Parathyroid adenoma (tissue), 2 donors: ENCODE results near the gene ADARB2.

Experiments
- H2AFZ ChIP-seq: fragments of 300-600 bp; sonication (generic); one replicate; pipeline ENCODE4 v1.7.0; 2017; ENCODE audit warnings: antibody characterized with exemption, mild to moderate bottlenecking
- H3K27ac ChIP-seq: fragments of 300-600 bp; sonication (generic); one replicate; pipeline ENCODE4 v1.7.0; 2017
- H3K27me3 ChIP-seq: fragments of 300-600 bp; sonication (generic); one replicate; pipeline ENCODE4 v1.7.0; 2017; ENCODE audit warnings: low read length; ENCODE audit not compliant: control insufficient read depth, insufficient read depth
- H3K36me3 ChIP-seq: fragments of 300-600 bp; sonication (generic); one replicate; pipeline ENCODE4 v1.7.0; 2017; ENCODE audit warnings: low read length; ENCODE audit not compliant: control insufficient read depth, insufficient read depth
- H3K4me1 ChIP-seq: fragments of 300-600 bp; sonication (generic); one replicate; pipeline ENCODE4 v1.7.0; 2017; ENCODE audit warnings: control low read depth
- H3K4me2 ChIP-seq: fragments of 300-600 bp; sonication (generic); one replicate; pipeline ENCODE4 v1.7.0; 2017; ENCODE audit warnings: low read length
- H3K4me3 ChIP-seq: fragments of 300-600 bp; sonication (generic); one replicate; pipeline ENCODE4 v1.7.0; 2017; ENCODE audit warnings: low read depth, low read length
- H3K79me2 ChIP-seq: fragments of 300-600 bp; sonication (generic); one replicate; pipeline ENCODE4 v1.7.0; 2017; ENCODE audit warnings: control low read depth
- H3K9ac ChIP-seq: fragments of 300-600 bp; sonication (generic); one replicate; pipeline ENCODE4 v1.7.0; 2017; ENCODE audit warnings: mild to moderate bottlenecking
- H3K9me3 ChIP-seq: fragments of 300-600 bp; sonication (generic); one replicate; pipeline ENCODE4 v1.7.0; 2017; ENCODE audit warnings: low read length; ENCODE audit not compliant: control insufficient read depth
- TF ChIP-seq, protein P1 (sequence below): fragments of 300-600 bp; sonication (generic); IDR thresholded peaks from one replicate; pipeline ENCODE4 v1.7.0; 2017; ENCODE audit warnings: antibody characterized with exemption, mild to moderate bottlenecking
- donor health status: primary hyperparathyroidism.

ADARB2 gene

DNA sequence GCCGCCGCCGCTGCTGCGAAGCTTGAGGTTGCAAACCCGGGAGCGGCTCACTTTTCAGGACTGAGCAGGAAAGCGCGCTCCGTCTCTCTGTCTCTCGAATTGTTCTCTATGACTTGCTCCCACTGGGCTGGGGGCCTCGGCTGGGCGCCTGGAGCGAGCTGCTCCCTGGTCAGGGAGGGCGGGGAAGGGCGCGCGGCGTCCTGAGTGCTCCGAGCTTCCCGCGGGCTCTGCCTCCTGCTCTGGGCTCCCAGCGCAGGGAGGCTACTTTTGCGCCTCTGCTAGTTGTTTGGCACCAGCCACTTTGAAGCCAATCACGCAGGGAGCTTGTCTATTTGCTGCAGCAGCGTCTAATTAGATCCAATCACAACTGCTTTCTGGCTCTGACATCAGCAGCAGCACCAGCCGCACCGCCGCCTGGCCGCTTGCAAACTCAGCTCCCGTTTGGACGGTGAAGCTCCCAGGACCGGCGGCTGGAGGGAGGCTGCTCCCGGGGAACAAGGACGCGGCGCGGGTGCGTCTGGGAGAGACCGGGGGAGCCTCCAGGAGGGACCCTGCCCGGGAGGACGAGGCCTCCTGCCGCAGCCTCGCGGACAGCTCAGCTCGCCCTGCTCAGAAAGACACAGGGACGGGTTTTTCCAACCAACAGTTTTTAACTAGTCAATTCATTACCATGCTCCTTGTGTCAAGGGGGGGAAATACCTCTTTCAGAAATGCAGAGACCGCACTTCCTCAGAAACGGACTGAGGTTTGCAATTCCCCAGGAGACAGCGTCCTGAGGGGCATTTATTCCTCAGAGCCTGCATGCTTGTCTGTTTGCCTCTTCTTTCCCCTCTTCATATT lies at the start of gene ADARB2:
Gene ADARB2, minus strand, starts transcription at position 304 of the 840 bp plus-strand sequence.
- Histone ChIP-seq H2AFZ (peak within 1 kb of the TSS; percentile 70), H3K9ac (peak within 1 kb of the TSS; percentile 29), H3K9me3 (no peaks in the 10 kb centered on the region), H3K79me2 (peaks cover 3% of the 10 kb centered on the region), H3K4me3 (peak within 1 kb of the TSS; percentile 45), H3K4me2 (peak within 1 kb of the TSS; percentile 85), H3K4me1 (peaks cover 7% of the 10 kb centered on the region), H3K27ac (peak within 1 kb of the TSS; percentile 57), H3K27me3 (no peaks in the 10 kb centered on the region), H3K36me3 (no peaks in the 10 kb centered on the region)
- TF ChIP-seq, protein P1, sequence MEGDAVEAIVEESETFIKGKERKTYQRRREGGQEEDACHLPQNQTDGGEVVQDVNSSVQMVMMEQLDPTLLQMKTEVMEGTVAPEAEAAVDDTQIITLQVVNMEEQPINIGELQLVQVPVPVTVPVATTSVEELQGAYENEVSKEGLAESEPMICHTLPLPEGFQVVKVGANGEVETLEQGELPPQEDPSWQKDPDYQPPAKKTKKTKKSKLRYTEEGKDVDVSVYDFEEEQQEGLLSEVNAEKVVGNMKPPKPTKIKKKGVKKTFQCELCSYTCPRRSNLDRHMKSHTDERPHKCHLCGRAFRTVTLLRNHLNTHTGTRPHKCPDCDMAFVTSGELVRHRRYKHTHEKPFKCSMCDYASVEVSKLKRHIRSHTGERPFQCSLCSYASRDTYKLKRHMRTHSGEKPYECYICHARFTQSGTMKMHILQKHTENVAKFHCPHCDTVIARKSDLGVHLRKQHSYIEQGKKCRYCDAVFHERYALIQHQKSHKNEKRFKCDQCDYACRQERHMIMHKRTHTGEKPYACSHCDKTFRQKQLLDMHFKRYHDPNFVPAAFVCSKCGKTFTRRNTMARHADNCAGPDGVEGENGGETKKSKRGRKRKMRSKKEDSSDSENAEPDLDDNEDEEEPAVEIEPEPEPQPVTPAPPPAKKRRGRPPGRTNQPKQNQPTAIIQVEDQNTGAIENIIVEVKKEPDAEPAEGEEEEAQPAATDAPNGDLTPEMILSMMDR, result no peak

DNA sequence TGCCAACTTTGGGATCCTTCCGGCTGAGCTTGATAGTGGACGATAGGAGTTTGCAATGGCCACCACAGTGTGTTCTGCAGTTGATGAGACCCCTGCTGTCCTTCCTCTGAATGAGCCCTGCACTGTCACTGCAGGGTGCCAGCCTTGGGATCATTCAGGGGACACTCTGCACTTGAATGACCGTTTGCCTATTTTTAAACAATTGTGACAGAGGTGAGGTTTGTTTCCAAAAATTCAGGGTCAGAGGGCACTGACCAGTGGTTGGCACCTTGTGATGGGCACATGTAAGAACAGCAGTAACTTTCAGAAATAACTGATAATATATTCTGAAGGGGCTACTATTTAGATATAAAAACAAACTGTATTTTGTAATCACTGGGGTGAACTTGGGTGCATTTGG lies 48.5 kb upstream of the ADARB2 start:
- no peak overlapping the region for H2AFZ ChIP-seq
- H3K4me2 ChIP-seq, result no peak overlapping the region
- H3K9me3 ChIP-seq, result no peaks in the 10 kb centered on the region

DNA sequence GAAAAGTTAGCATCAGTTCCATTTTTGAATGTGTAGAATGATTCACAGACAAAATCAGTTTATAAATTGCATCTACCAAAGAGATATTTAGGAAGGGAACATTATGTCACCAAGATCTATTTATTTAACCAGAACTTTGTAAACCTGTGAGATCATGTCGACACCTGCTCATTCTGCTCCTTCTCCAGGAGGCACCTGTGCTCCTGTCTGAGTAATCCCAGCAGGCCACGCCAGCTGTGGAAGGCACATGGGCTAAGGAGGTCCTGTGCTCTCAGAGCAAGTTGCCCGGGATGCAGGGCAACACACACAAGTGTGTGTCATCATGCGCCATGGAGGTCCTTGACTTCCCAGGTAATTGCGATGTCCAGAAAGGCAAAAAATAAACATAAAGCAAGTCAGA lies 45.5 kb upstream of the ADARB2 start:
- Histone ChIP-seq H3K4me1 (no peaks in the 10 kb centered on the region), H3K79me2 (no peaks in the 10 kb centered on the region), H2AFZ (no peak overlapping the region), H3K9me3 (no peaks in the 10 kb centered on the region), H3K36me3 (no peaks in the 10 kb centered on the region), H3K4me2 (no peak overlapping the region), H3K4me3 (no peak overlapping the region), H3K27ac (no peak overlapping the region), H3K27me3 (no peaks in the 10 kb centered on the region), H3K9ac (no peak overlapping the region)
- TF ChIP-seq, protein P1, result no peak

More for the DNA sequence above, 48.5 kb upstream of the ADARB2 start:
- Histone ChIP-seq H3K4me3 (no peak overlapping the region), H3K9ac (no peak overlapping the region), H3K79me2 (no peaks in the 10 kb centered on the region), H3K36me3 (no peaks in the 10 kb centered on the region), H3K27me3 (no peaks in the 10 kb centered on the region), H3K27ac (no peak overlapping the region), H3K4me1 (no peaks in the 10 kb centered on the region)
- TF ChIP-seq, protein P1, result no peak

DNA sequence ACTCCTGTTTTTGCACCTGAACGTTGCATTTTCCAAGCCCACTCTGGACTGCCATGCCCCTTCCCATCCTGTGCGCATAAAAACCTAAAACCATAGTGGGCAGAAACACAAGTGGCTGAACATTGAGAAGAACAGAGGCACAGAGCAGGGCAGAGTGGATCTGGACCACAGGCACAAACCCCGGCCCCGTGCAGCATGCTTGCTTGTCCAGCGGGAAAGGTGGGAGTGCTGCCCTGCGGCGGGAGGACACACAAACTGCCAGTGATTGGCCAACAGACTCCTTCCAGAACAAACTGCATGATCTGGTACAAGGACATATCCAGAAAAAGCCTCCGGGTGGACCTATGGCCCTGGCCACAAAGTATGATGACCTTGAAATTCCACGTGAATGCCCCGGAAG lies 42.5 kb upstream of the ADARB2 start:
- H3K27ac ChIP-seq, result no peak overlapping the region
- no peak overlapping the region for H2AFZ ChIP-seq
- TF ChIP-seq, protein P1, result no peak
- H3K9ac ChIP-seq, result no peak overlapping the region
- no peaks in the 10 kb centered on the region for H3K36me3 ChIP-seq
- H3K79me2 ChIP-seq, result no peaks in the 10 kb centered on the region
- H3K4me2 ChIP-seq, result no peak overlapping the region
- no peaks in the 10 kb centered on the region for H3K4me1 ChIP-seq
- no peak overlapping the region for H3K4me3 ChIP-seq
- no peaks in the 10 kb centered on the region for H3K9me3 ChIP-seq
- H3K27me3 ChIP-seq, result no peaks in the 10 kb centered on the region
